Left lung (tissue), 10 donors: ENCODE measurements around the gene GPC3. TPM values are rescaled to one million over a fixed set of nuclear protein-coding genes. Genes with fewer than 3 reads are reported as not detected.

ENCODE experiments used
- ATAC-seq: fragments of 200-7000 bp; cut with Tn5 transposase; one replicate; pipeline ENCODE4 v1.9.1; 2020; ENCODE audit warnings: moderate library complexity
- DNase-seq, 4 donors: peaks; one replicate each; pipeline ENCODE4 v3.0.0-alpha.2; 2013 to 2020
- H3K27ac ChIP-seq, 2 donors: fragments of 200-600 bp; sonication (generic) in 1 of 2; one replicate each; pipeline versions ENCODE4 v1.5.0 to v1.8.0; 2020 to 2021
- H3K27me3 ChIP-seq, 2 donors: fragments of 200-600 bp; sonication (generic) in 1 of 2; one replicate each; pipeline versions ENCODE4 v1.5.0 to v1.8.0; 2020 to 2021
- H3K36me3 ChIP-seq, 2 donors: fragments of 200-600 bp; sonication (generic) in 1 of 2; one replicate each; pipeline versions ENCODE4 v1.5.0 to v1.8.0; 2020 to 2021
- H3K4me1 ChIP-seq, 2 donors: fragments of 200-600 bp; one replicate each; pipeline ENCODE4 v1.8.0; 2021
- H3K4me3 ChIP-seq, 2 donors: fragments of 200-600 bp; sonication (generic) in 1 of 2; one replicate each; pipeline versions ENCODE4 v1.5.0 to v1.8.0; 2020 to 2021; ENCODE audit warnings: mild to moderate bottlenecking in 1 of 2
- H3K9me3 ChIP-seq, 2 donors: fragments of 200-600 bp; sonication (generic) in 1 of 2; one replicate each; pipeline versions ENCODE4 v1.5.0 to v1.8.0; 2020 to 2021
- intact Hi-C, 2 donors: fragments of 100-400 bp; cut with DNase I; formaldehyde crosslinking; loops; one replicate each; pipeline versions ENCODE4 v1.11.2 to v1.14.2; 2022
- polyA plus RNA-seq, 6 donors: library from polyadenylated mRNA; unstranded; fragments of 120-200 nt; gene quantifications; one replicate each; pipeline ENCODE4 v1.2.1, GENCODE V29; 2013; ENCODE audit not compliant: insufficient read length in 6 of 6
- total RNA-seq, 2 donors: library from RNA; stranded (reverse); fragmentation: NEBNext Ultra II Directional; extraction: Animal tissue kit (Norgen Biotek cat#: 25700); gene quantifications; one replicate each; pipeline ENCODE4 v1.2.1, GENCODE V29; 2021
- TF ChIP-seq, protein P1 (sequence below), 2 donors: fragments of 200-600 bp; sonication (generic) in 1 of 2; IDR thresholded peaks; one replicate each; pipeline versions ENCODE4 v1.5.0 to v1.8.0; 2021; ENCODE audit warnings: antibody characterized with exemption in 2 of 2
- donor health status: DM: no; HTN: yes; CAD: no.
- donor health status: DM: no; HTN: no; CAD: no.

GPC3 gene
- total and polyA plus RNA-seq, 8 donors, result 42.1 to 581 (median 448) TPM

DNA sequence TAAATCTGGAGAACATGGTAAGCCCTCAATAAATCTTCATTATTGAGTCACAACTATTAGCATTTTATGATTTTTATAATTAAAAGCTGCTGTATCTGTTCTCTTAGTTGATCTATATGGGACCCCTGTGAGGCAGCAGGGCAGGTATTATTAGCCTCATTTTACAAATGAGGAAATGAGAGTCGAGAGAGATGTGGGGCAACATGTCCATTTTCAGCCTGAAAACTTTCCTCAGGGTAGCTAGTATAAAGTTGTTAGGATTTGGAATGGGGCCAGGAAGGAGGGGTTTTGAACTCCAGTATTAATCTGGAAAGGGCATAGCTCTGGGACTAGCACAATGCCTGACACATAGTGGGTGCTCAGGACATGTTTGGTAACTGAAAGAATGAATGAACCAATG lies 378.4 kb downstream of the GPC3 start:
- intact Hi-C loops, result no loop called here
- peaks cover 8 to 15% of the 10 kb centered on the region in 2 donors for H3K4me1 ChIP-seq
- no peaks in the 10 kb centered on the region for H3K36me3 ChIP-seq
- H3K4me3 ChIP-seq, result no peak overlapping the region
- ATAC-seq (no peak), DNase-seq (no peak)
- no peaks in the 10 kb centered on the region for H3K9me3 ChIP-seq
- no peaks in the 10 kb centered on the region for H3K27me3 ChIP-seq
- TF ChIP-seq, protein P1, sequence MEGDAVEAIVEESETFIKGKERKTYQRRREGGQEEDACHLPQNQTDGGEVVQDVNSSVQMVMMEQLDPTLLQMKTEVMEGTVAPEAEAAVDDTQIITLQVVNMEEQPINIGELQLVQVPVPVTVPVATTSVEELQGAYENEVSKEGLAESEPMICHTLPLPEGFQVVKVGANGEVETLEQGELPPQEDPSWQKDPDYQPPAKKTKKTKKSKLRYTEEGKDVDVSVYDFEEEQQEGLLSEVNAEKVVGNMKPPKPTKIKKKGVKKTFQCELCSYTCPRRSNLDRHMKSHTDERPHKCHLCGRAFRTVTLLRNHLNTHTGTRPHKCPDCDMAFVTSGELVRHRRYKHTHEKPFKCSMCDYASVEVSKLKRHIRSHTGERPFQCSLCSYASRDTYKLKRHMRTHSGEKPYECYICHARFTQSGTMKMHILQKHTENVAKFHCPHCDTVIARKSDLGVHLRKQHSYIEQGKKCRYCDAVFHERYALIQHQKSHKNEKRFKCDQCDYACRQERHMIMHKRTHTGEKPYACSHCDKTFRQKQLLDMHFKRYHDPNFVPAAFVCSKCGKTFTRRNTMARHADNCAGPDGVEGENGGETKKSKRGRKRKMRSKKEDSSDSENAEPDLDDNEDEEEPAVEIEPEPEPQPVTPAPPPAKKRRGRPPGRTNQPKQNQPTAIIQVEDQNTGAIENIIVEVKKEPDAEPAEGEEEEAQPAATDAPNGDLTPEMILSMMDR (IDR thresholded peaks at IDR 0.05), result no peak
- H3K27ac ChIP-seq, result no peak overlapping the region

DNA sequence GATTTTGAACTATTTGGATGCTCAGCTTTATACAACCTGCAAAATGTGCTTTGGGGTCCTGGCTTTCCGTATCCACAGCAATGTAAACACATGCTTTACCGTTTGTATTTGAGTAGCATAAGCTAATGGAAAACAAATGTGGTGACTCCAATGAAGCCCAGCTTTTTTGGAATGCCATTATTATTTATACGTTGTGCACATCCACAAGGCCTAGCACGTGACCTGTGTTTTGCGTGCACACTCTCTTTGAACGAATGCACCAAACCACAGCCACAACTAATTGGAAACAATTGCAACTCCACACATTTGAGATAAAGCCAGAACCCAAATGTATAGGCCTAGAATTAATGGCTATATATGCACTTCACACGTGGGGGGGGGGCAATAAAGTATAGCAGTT lies 380.6 kb downstream of the GPC3 start:
- no peak overlapping the region for H3K27ac ChIP-seq
- no peaks in the 10 kb centered on the region for H3K36me3 ChIP-seq
- ATAC-seq, result no peak
- H3K4me3 ChIP-seq, result no peak overlapping the region
- no peaks in the 10 kb centered on the region for H3K9me3 ChIP-seq
- intact Hi-C loops, result no loop called here
- H3K4me1 ChIP-seq, result peaks cover 8 to 15% of the 10 kb centered on the region in 2 donors
- H3K27me3 ChIP-seq, result peaks cover 0 to 3% of the 10 kb centered on the region in 2 donors
- DNase-seq, result no peak
- TF ChIP-seq, protein P1 (IDR thresholded peaks at IDR 0.05), result no peak

DNA sequence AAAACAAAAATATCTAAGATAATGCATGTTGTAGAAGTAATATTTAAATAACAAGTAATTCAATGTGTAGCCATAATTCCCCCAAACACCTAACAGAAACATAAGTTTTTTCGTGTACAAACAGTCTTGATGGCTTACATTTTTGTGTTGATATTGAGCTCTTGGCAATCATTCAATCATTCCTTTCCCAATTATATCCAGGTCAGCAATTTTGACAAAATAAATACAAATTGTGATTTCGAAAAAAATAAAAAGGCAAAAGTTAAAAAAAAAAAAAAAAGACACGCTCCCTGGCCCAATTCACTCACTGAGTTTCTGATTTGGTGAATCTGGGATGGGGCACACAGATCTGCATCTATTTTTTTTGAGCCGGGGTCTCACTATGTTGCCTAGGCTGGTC lies 382.5 kb downstream of the GPC3 start:
- H3K4me1 ChIP-seq, result peaks cover 5 to 9% of the 10 kb centered on the region in 2 donors
- H3K9me3 ChIP-seq, result no peaks in the 10 kb centered on the region
- H3K4me3 ChIP-seq, result no peak overlapping the region
- ATAC-seq (no peak), DNase-seq (no peak)
- no peaks in the 10 kb centered on the region for H3K36me3 ChIP-seq
- H3K27ac ChIP-seq, result no peak overlapping the region
- TF ChIP-seq, protein P1 (IDR thresholded peaks at IDR 0.05), result no peak
- peaks cover 0 to 3% of the 10 kb centered on the region in 2 donors for H3K27me3 ChIP-seq
- intact Hi-C loops, result no loop called here

DNA sequence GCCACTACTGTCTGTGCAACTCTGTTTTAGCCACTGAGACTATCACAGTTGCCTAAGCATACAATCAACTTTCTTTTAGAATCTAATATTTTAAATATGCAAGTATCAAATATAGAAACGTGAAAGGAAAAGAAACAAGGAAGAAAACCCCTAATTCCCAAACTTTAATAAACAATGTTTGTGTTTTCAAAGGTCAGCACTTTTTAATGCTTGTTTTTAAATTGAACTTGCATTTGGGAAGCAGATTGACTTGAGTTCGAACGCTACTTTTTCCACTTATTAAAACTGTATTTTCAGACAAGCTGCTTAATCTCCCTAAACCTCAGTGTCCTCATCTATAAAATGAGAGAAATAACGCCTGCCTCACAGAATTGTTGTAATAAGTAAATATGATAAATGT lies 384.3 kb downstream of the GPC3 start:
- peaks cover 0 to 3% of the 10 kb centered on the region in 2 donors for H3K27me3 ChIP-seq
- no peaks in the 10 kb centered on the region for H3K9me3 ChIP-seq
- no peak overlapping the region for H3K27ac ChIP-seq
- no peak for ATAC-seq
- TF ChIP-seq, protein P1 (IDR thresholded peaks at IDR 0.05), result no peak
- H3K4me3 ChIP-seq, result no peak overlapping the region
- H3K4me1 ChIP-seq, result no peaks in the 10 kb centered on the region
- no peaks in the 10 kb centered on the region for H3K36me3 ChIP-seq
- DNase-seq, result no peak
- intact Hi-C loops, result no loop called here

DNA sequence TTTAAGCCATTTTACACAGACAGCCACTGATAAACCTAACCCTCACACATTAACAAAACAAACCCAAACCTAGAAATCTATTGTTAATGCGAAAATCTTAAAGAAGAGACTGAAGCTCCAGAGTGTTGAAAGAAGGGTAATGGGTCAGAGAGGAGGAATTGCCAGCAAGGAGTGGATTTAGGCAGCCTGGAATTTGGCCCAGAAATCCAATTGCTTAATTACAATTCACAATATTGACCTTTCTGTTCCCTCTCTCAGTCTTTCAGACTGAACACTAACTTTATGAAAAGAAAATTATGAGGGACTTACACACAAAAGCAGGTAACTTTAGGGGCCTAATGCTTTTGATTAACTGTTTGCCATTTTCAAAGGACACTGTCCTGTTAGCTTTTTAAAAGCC lies 384.9 kb downstream of the GPC3 start:
- DNase-seq (no peak), ATAC-seq (no peak)
- no peaks in the 10 kb centered on the region for H3K36me3 ChIP-seq
- no peak overlapping the region for H3K4me3 ChIP-seq
- intact Hi-C loops, result no loop called here
- H3K27me3 ChIP-seq, result peaks cover 0 to 3% of the 10 kb centered on the region in 2 donors
- TF ChIP-seq, protein P1 (IDR thresholded peaks at IDR 0.05), result no peak
- H3K27ac ChIP-seq, result no peak overlapping the region
- no peaks in the 10 kb centered on the region for H3K4me1 ChIP-seq
- H3K9me3 ChIP-seq, result no peaks in the 10 kb centered on the region
